Glomerular endothelial cell (primary cell): Measurements from ENCODE around the gene TMEM255B. TPM values are rescaled to one million over a fixed set of nuclear protein-coding genes. Genes with fewer than 3 reads are reported as not detected.

ENCODE experiments used
- DNase-seq: peaks from one replicate; pipeline ENCODE4 v3.0.0-alpha.2; 2011; ENCODE audit warnings: low read depth, low spot score; ENCODE audit errors: extremely low read depth
- total RNA-seq: library from RNA; depleted of rRNA; stranded (reverse); fragments of >200 nt; gene quantifications from 2 replicates; pipeline ENCODE4 v1.2.3, GENCODE V29; 2015

Gene TMEM255B
- total RNA-seq, 1 donor from 2014 or later, result 64.3 TPM

DNA sequence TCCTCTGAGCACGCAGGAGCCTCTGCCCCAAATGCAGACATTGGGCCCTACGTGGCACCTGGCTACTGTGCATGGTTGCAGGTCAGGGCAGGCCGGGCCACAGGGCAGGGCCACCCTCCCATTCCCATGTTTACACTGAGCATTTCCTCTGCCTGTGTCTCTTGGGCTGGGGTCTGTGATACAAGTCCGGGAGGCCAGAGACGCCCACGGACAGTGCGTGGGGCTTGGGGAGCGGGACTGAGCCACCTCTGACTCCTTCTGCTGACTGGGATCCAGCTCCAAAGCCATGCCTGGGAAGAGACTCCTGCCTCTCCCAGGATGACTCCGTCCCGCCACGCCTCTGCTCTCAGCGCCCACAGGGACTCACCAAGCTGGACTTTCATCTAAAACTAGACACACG is 86.0 kb downstream of the TMEM255B start:
- DNase-seq, result no peak

DNA sequence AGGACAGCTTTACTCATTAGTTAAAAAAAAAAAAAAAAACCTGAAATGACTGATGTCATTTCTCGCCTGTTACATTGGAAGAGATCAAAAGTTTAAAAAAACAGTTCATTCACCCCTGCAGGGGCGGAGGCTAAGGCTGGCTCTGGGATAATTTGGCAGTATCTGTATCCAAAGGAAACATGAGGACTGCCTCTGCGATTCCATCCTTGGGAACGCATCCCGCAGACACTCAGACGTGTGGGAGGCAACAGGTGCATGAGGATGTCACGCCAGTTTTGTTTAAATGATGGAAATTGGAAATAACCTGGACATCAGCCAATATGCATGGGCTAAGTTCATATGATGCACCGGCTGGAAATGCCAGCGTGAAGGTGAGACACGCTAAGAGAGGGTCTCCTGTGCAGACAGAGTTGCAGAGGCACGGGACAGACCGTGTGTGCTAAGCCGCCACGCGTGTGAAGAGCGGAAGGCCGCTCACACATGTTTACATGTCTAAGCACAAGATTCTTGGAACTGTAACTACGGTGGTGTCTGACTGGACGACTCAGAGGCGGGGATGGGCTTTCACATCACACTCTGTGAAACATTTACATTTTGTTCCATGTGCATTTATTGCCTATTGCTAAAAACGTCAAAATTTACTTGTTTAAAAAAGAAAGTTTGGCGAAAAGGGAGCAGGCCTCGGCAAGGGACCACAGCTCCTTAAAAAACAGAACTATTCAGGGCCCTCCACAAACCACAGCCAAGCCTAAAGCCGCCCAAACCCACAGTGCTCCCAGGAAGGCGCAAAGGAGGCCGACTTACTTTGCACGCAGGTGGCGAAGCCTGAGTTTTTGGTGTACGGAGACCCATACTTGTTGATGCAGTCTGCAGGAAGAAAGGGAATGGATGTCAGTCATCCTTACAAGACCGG is 87.0 kb downstream of the TMEM255B start:
- no peak for DNase-seq

DNA sequence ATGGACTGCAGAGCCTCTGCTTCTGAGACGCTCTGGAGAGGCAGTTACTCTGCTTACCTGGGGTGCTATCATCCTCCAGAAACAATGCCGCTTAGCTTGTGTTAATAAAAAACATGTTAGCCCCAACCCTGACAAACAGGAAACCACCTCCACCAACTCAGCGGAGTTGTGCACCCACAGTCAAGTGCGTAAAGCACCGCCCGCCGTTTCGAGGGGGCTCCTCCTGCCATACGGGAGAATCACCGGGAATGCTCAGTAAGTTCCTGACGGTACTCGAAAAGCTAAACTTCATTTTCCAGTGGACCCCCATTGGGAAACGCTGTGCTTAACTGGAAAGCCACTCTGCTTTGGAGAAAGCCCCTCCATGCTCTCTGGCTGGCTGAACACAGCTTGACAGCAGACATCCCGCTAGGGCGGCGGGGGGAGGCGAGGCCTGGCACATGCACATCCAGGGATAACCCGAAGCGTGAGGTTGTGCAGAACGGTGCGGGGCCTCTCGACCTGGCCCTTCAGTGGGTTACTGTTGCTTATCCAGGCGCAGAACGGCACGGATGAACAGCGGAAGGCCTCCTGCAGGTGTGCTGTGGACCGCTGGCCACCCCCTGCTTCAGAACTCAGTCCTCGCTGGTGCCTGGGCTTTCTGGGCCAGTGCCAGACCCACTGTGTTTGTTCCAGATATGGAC is 87.8 kb downstream of the TMEM255B start:
- no peak for DNase-seq

DNA sequence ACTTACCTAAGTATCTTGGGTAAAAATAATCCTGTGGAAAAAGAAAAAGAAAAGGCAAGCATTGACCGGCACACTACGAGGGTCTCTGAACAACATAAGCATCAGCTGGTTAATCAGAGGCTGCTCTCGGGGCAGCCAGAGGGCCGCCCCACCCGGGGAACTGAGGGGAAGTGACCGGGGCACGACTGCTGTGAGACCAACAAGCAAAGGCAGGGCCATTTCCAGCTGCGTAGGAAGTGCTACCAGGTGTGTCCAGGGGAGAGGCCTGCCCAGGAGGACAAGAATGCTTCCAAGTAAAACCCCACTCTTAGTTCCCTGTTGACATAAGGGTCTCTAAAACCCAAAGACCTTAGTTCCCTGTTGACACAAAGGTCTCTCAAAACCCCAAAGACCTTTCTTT is 89.0 kb downstream of the TMEM255B start:
- DNase-seq, result no peak

DNA sequence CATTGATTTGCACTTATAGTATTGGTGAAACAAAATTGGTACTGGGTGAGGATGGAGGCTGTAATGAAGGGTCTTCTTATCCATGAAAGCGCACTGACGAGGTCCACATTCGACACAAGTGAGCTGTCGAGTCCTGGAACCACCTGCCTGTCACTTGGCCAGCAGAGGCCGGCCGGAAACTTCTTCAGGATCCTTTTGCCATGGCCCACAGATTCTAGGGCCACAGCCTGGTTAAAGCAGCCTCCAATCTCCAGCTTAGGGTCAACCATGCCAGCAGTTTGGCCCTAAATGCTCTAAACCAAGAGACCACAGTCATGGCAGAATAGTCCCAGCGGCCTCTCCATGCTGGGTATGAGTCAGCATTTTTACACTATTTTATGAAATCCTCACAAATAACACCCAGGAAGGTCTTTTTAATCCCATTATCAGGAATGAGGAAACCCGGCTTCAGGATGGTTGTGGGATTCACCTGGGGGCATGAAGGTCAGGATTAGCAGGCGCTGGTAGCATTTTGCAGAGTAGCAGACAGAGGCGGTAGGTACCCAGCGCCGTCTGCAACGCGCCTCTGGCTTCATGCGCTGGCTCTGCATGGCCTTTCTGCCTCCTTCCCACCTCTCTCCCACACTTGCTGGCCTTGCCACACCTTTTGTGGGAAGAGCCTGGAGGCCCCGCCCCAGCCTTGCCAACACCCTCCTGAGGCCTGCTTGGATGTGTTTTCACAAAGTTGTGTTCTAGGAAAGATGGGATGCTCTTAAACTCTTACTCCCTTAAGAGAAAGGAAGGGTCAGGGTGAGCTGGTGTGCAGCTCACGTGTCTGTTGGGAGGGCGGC is 89.6 kb downstream of the TMEM255B start:
- DNase-seq, result no peak

DNA sequence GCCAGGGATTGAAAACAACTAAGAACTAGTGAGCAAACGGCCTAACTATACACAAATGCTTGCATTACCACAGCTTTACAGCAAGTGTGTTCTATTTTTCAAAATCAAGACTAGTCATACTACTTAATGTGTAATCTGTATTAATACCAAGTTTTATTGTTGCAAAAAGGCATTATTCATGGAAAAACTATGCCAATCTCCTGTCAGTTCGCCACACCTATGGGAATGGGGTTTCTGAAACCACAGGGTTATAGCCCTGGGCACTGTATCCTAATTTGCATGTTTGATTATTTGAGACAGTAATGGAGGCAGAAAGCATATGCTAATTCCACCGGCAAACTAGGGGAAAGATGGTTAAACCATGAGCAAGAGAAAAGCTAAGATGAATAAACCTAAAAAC is 90.5 kb downstream of the TMEM255B start:
- no peak for DNase-seq

DNA sequence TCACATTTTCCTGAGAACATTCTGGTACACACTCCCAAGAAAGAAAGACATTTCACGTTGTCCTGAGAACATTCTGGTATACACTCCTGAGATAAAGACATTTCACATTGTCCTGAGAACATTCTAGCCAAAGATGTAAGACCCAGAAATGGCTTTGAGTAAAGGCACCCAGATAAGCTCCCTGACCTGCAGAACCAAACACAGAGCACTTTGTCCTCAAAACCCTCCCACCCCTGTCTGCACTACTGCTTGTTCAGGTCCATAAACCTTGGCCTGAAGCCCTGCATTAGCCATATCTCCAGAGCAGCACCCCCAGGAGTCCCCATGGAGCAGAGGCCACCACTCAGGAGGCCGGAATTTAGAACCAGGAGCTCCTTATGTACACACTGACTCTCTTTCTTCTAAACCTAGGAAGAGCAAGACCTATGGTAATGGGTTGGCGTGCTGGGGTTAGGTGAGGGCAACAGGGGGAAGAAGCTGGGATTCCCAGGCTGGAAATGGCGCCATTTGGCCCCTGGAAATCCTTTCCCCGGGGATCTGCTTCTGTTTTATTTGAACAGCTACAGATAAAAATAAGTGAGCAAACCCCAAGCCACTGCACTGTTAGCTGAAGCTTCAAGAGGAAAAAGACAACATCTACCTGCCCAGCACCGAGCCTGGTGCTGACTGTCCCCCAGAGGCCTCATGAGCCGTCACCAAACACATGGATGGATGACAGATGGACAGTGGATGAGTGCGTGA is 91.1 kb downstream of the TMEM255B start:
- DNase-seq, result no peak

DNA sequence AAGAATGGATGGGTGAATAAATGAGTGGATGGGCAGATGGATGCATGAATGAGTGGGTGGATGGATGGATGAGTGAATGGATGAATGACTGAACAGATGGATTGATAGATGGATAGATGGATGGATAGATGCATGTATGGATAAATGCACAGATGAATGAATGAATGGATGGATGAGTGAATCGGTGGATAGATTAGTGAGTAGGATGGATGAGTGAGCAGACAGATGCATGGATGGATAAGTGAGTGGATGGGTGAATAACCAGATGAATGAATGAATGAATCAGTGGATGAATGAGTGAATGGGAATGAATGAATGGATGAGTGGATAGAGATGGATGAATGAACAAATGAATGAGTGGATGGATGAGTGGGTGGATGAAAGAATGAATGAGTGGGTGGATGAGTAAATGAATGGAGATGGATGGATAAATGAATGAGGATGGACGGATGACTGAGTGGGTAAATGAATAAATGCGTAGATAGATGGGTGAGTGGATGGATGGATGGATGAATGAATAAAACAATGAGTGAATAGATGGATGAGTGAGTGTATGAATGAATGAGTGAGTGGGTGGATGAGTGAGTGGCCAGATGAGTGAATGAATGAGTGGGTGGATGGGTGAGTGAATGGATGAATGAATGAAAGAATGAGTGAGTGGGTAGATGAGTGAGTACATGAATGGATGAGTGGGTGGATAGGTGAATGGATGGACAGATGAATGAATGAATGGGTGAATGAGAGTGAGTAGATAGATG is 91.9 kb downstream of the TMEM255B start:
- DNase-seq, result no peak

DNA sequence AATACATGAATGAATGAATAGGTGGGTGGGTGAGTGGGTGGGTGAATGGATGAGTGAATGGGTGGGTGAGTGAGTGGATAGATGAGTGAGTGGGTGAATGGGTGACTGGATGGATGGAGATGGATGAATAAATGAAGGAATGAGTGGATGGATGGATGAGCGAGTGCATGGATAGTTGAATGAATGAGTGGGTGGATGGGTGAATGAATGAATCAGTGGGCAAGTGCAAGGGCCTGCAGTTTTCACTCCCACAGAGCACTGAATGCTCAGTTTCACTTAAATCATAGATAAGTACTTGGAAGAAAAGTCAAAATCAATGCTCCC is 92.4 kb downstream of the TMEM255B start:
- DNase-seq, result no peak

DNA sequence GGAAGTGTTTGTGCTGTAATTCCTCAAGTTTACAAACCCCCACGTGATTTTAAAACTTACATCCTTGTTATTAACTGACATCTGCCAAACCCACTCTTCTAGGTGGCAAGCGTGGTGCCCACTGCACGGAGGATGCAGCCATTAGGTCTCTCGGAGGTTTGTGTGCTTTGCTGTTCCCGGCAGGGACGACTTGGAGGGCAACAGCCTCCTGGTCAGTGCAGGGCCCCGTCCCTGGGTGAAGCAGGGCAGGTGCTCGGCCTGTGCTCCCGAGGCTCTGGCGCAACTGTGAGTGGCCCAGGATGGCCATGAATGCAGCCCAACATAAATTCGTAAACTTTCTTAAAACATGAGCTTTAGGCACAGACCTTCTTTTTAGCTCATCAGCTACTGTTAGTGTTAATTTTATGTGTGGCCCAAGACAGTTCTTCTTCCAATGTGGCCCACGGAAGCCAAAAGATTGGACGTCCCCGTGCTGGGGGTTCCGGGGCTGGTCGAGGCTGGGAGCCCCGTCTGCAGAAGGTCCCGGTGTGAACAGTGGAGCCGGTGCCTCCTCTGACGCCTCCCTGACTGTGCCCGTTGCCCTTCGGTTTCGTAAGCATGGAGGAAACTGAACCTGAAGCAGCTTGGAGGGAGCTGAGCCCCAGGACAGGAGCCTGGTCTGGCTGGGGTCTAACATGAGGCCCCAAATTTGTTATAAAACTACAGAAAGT is 93.0 kb downstream of the TMEM255B start:
- no peak for DNase-seq

DNA sequence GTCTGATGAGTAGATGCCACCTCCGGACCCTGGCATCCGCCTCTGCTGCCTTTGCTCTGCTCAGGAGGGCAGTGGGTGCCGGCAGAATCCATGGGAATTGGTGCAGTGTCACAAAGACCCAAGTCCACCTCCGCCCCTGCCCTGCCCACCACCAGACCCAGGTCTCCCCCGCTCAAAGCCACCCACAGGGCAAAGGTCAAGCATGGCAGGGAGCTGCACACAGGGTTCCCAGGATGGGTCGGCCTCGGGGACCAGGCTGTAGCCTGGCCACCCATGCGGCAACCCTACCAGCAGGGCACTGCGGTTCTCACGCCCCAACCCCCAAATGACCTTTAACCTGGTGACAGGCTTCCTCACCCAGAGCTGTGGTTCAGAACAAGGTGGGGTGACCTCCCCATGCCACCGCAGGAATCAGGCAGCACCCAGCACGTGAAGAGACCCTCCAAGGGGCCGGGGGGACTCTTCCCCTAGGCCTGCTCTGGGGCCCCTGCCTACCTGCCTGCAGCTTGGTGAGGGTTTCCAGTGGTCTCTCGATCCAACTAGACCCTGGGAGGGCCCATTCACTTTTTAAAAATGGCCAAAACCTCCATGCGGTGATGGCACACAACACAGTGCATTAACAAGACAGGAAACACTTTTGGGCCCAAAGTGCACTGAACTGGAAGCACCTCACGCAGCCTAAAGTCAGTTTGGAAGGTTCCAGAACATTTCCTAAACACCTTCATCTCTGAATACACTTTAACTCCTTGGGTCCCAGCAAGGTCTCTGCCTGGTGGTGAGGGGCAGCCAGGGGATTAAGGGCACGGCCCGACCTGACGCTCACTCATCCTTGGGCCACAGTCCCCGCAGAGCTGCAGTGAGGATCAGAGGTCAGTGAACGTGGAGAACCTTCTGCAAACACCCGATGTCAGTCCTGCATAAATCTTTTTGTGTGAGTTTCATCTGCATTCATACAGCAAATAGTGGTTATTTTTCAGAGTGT is 93.8 kb downstream of the TMEM255B start:
- no peak for DNase-seq

DNA sequence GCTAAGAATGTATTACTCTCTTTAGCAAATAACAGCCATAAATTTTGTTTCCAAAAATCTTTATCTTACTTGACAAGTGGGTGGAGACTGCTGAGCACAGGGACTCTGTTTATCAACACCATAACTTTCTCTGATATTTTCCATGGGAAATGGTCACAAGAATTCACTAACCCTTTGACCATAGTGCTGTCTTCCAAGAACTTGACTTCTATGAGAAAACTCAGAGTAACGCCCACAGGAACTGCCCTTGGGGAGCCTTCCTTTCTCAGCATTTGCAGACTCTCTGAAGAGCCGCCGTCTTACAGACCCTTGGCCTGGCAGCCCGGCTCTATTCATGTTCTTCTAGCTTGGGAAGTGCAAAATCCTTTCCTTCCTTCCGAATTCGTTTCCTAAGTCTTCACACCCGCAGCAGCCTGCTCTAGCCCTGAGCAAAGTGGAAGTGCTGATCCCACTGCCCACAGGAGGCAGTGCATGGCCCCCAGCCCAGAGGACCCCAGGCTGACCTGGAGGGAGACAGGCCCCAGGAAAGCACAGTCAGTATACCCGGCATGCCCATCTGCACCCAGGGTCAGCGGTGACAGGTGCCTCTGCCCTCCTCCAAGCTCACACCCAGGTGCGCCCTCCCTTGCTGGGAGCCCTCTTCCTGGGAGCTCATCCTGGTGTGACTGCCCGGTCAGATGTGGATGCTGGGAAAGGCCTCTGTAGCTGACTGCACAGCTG is 94.7 kb downstream of the TMEM255B start:
- no peak for DNase-seq

DNA sequence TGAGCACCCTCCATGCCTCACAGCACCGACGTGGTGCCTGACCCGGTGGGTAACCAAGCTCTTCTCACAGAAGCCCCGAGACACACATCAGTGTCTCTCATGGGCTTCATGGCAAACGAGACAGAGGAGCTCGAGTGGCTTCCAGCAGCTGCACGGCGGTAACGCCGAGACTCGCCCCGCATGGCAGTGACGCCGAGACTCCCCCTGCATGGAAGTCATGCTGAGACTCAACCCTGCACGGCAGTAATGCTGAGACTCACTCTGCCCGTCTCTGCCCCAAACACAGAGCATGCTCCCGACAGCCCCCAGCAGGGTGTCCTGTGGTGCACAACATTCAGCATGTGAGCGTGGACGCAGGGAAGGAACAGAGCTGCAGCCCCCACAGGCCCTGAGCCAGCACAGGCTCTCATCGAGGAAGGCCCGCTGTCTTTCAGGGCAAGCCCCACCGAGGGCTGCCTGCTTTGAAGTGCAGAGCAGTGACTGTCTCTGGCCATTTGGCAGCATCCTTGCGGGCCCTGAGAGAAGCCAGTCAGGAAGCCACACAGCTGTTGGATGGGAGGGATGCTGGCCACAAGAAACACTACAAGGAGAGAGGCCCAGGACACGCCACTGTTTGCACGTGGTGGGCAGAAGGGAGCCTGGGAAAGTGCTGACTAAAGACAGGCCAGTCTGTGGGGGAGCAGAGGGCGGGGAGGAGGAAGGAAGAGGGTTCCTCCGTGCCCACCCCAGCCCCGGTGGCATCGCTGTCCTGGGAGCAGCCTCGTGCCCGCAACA is 95.4 kb downstream of the TMEM255B start:
- DNase-seq, result no peak

DNA sequence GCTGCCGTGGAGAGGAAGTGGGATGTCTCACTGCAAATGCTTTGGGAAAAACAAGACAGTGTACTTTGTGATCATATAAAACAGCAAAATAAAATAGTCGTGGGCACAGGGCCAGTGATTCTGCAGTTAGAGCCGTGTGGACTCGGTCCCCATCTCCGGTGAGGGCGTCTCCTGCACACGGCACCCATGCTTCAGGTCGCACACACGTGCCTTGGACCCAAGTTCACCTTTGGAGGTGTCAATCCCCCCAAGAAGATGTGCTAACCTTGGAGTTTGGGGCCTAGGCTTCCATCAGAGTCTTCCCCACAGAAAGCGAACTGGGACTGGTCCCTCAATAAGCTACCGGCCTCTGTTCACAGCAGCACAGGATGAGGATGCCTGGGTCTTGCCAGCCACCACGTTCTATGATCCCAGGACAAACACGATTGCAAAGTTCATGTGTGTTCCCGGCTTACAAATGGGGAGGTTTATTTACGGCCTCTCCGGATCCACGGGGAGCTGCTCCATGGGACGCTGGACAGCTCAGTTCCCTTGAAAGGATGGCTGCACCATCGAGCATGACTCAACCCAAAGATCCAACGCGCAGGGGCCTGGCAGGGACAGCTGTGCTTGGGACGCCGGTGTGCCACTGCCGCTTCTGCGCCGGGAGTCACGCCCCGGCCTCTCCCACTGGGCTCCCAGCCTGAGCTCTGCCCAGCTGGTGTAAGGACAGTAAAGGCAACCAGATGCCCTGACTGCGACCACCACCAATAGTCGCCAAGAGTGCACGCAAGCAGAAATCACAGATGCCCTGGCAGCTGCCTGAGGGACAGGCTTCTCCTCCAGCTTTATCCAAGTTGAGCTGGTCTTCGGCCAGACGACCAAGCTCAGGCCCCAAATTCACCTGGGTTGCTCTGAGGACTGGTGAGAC is 96.2 kb downstream of the TMEM255B start:
- DNase-seq, result no peak

DNA sequence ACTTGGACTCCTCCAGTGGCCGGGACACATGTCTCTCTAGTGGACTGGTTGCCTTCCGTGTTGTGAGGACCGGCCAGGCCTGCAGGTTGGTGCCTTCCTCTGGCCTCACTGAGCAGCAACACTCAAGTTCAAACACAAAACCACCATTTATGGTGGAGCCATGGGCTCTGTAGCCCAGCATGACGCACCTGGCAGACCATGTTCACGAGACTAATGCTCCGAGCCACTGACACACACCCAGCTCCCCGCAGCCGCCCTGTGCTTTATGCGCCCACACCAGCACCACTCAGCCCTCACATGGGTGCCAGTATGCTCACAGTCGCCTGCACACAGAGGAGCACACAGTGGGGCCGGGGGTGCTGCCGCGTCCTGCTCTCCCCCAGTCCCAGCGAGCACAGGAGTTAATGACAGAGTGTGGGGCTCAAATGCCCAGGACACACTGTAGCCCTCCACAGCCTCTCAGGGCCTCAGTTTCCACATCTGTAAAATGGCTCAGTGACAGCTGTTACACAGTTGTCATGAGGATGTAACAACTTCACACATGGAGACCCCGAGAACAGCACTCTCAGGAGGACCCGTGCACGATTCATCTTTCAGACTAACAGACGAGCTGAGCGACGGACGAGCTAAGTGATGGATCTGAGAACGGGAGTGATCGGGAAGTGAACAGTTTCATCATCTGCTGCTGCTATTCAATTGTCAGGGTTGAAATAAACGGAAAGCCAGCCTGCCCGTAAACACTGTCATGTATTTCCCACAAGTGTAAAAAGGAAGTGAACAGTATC is 97.1 kb downstream of the TMEM255B start:
- no peak for DNase-seq
